Effector memory CD8-positive, alpha-beta T cell (primary cell): ENCODE results near the gene ZNF33B.

Experiments
- ATAC-seq: fragments of 150-1000 bp; cut with Tn5 transposase; replicated peaks from 2 replicates; pipeline ENCODE4 v1.10.0; 2021; ENCODE audit warnings: mild to moderate bottlenecking, moderate library complexity
- DNase-seq, 3 experiments: peaks; one replicate each; pipeline ENCODE4 v3.0.0; 2021
- H3K27ac Mint-ChIP-seq, 2 donors: one replicate each; pipeline ENCODE4 v1.8.0; 2022; ENCODE audit warnings: mild to moderate bottlenecking in 2 of 2, mixed read lengths in 2 of 2, moderate library complexity in 2 of 2
- H3K27me3 Mint-ChIP-seq, 2 donors: one replicate each; pipeline ENCODE4 v1.8.0; 2022; ENCODE audit warnings: mixed read lengths in 2 of 2
- H3K36me3 Mint-ChIP-seq: one replicate; pipeline ENCODE4 v1.8.0; 2022; ENCODE audit warnings: mild to moderate bottlenecking, moderate library complexity, mixed read lengths; ENCODE audit not compliant: insufficient read depth
- H3K4me1 Mint-ChIP-seq, 2 donors: one replicate each; pipeline ENCODE4 v1.8.0; 2022; ENCODE audit warnings: low read depth in 2 of 2, mixed read lengths in 2 of 2
- H3K4me3 Mint-ChIP-seq, 2 donors: one replicate each; pipeline ENCODE4 v1.8.0; 2022; ENCODE audit warnings: mild to moderate bottlenecking in 2 of 2, mixed read lengths in 2 of 2, moderate library complexity in 2 of 2
- H3K9me3 Mint-ChIP-seq, 2 donors: one replicate each; pipeline ENCODE4 v1.8.0; 2022; ENCODE audit warnings: mixed read lengths in 2 of 2

Gene ZNF33B

DNA sequence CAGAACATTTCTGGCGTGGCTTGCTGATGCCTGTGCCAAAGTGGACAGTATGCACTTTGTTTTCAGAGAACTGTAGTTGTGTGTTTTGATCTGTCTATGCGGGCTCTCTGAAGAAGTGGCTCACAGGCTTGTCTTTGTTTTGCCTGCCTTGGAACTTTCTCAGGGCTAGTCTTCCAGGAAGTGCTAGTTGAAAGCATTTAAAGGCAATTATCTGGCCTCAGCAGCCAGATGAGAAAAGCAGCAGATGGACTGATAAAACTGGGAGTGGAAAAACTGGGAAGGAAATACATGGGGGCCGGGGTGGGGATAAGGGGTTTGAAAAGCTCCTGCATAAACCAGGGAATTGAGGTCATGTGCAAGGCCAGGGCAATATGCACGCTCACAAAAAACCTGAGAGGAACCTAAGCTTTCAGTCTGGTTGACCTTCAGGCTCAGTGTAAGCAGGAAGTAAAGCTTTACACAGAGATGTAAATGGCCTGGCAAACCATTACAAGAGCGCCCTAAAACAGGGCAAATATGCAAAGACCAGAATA is 94.5 kb downstream of the ZNF33B start:
- peaks cover 6 to 13% of the 10 kb centered on the region in 2 donors for H3K9me3 Mint-ChIP-seq
- ATAC-seq, result no peak
- DNase-seq, result no peak
- no peaks in the 10 kb centered on the region for H3K27me3 Mint-ChIP-seq
- peaks cover 10 to 25% of the 10 kb centered on the region in 2 donors for H3K4me1 Mint-ChIP-seq
- no peak overlapping the region for H3K4me3 Mint-ChIP-seq
- H3K27ac Mint-ChIP-seq, result no peak overlapping the region
- H3K36me3 Mint-ChIP-seq, result peaks cover 18% of the 10 kb centered on the region
